Measurements from ENCODE around the gene RARRES2. TPM values are rescaled to one million over a fixed set of nuclear protein-coding genes. Genes with fewer than 3 reads are reported as not detected.
"Not testable (repeated sequence)": the region's sequence is repeated elsewhere in the genome, so short reads cannot be mapped to it uniquely, and the experiment has no call there.

The RARRES2 gene
- polyA plus RNA-seq, 2 of the 4 experiments (the other 2 are of a cell fraction) = not detected

- WGBS (ENCODE audit: missing lambda C conversion rate) = 84% methylated on average over 5 of the region's 5 CpGs
- POLR2A ChIA-PET = no interaction called here
- FAIRE-seq (no peak), ATAC-seq (no peak), DNase-seq (ENCODE audit: low read depth in 1 of 2, low spot score in 1 of 2) (no peak)
- no peak overlapping the region for H3K27ac ChIP-seq
- no peaks in the 10 kb centered on the region for H3K4me1 ChIP-seq
- H3K9me3 ChIP-seq = no peaks in the 10 kb centered on the region
- TF ChIP-seq BHLHE40 (IDR thresholded peaks at IDR 0.05; ENCODE audit: low read depth, low read length) = no peak
- no peak for TF ChIP-seq FOSL2 (IDR thresholded peaks at IDR 0.05)
- no peak for TF ChIP-seq FOSL2 (CRISPR knock-in tag; IDR thresholded peaks at IDR 0.05)
- no peak for TF ChIP-seq MAX (IDR thresholded peaks at IDR 0.05)
- no peak for TF ChIP-seq USF2 (IDR thresholded peaks at IDR 0.05)
- no peak for TF ChIP-seq BCL3 (IDR thresholded peaks at IDR 0.05)
- TF ChIP-seq ZSCAN20 (CRISPR knock-in tag; IDR thresholded peaks at IDR 0.05) = no peak
- TF ChIP-seq ZFP36 (IDR thresholded peaks at IDR 0.05; ENCODE audit: borderline replicate concordance, partially characterized antibody) = no peak
- TF ChIP-seq RCOR1 (IDR thresholded peaks at IDR 0.05; ENCODE audit: low read depth, low read length) = no peak
- no peak for TF ChIP-seq CBX8 (IDR thresholded peaks at IDR 0.05)
- no peak for TF ChIP-seq E2F6 (IDR thresholded peaks at IDR 0.05; ENCODE audit: borderline replicate concordance, low read depth)
- TF ChIP-seq JUNB (IDR thresholded peaks at IDR 0.05) = no peak
- TF ChIP-seq FOXS1 (CRISPR knock-in tag; IDR thresholded peaks at IDR 0.05) = no peak
- TF ChIP-seq NPAS2 (CRISPR knock-in tag; IDR thresholded peaks at IDR 0.05; ENCODE audit: borderline replicate concordance) = no peak
- no peak for TF ChIP-seq RAD21 (conservative IDR thresholded peaks at IDR 0.05 in 1 of 2, IDR thresholded peaks at IDR 0.05 in 1 of 2)
- TF ChIP-seq TFCP2L1 (CRISPR knock-in tag; IDR thresholded peaks at IDR 0.05) = no peak
- H3K4me2 ChIP-seq = no peak overlapping the region
- CTCF ChIA-PET = no interaction called here
- no peak overlapping the region for H3K4me3 ChIP-seq
Observed at GRCh38 chr7:150314639-150315239, 26.7 kb downstream of the RARRES2 start.

- ChIA-PET POLR2A (interaction anchor here (1.0 kb wide), 1 partner anchor 55 kb away, joined by 3 read pairs; the partner anchor contains the start of gene REPIN1), CTCF (no interaction called here)
- Histone ChIP-seq H3K4me3 (no peak overlapping the region), H3K9me3 (no peaks in the 10 kb centered on the region), H3K27ac (no peak overlapping the region), H3K4me1 (no peaks in the 10 kb centered on the region), H3K4me2 (no peak overlapping the region)
- FAIRE-seq (no peak), DNase-seq (ENCODE audit: low read depth in 1 of 2, low spot score in 1 of 2) (no peak), ATAC-seq (no peak; a peak in 1 of 6 replicates)
- 53% methylated on average over 6 of the region's 6 CpGs for WGBS (ENCODE audit: missing lambda C conversion rate)
- TF ChIP-seq FOSL2 (IDR thresholded peaks at IDR 0.05) (no peak), FOSL2 (CRISPR knock-in tag; IDR thresholded peaks at IDR 0.05) (no peak), KDM1A (IDR thresholded peaks at IDR 0.05; ENCODE audit: low read depth) (no peak)
Observed at GRCh38 chr7:150313870-150314269, 27.6 kb downstream of the RARRES2 start.

- CTCF ChIA-PET = no interaction called here
- no peak for TF ChIP-seq HMGXB4 (CRISPR knock-in tag; IDR thresholded peaks at IDR 0.05; ENCODE audit: borderline replicate concordance)
- POLR2A ChIA-PET = interaction anchor here (1.0 kb wide), 1 partner anchor 56 kb away, joined by 3 read pairs; the partner anchor contains the start of gene REPIN1
- DNase-seq (ENCODE audit: low read depth in 1 of 2, low spot score in 1 of 2) (no peak), ATAC-seq (no peak), FAIRE-seq (no peak)
- no peaks in the 10 kb centered on the region for H3K9me3 ChIP-seq
- WGBS (ENCODE audit: missing lambda C conversion rate) = 54% methylated on average over 3 of the region's 3 CpGs
- no peak overlapping the region for H3K4me3 ChIP-seq
- no peak overlapping the region for H3K4me2 ChIP-seq
- H3K27ac ChIP-seq = no peak overlapping the region
- no peaks in the 10 kb centered on the region for H3K4me1 ChIP-seq
Observed at GRCh38 chr7:150313367-150313809, 28.0 kb downstream of the RARRES2 start.

- H3K4me1 ChIP-seq; H3K27ac ChIP-seq; H3K4me2 ChIP-seq; H3K4me3 ChIP-seq; CTCF ChIA-PET; DNase-seq (ENCODE audit: low read depth in 1 of 2, low spot score in 1 of 2); ATAC-seq; FAIRE-seq; H3K9me3 ChIP-seq: not testable (repeated sequence)
- POLR2A ChIA-PET = interaction anchor here (1.0 kb wide), 1 partner anchor 56 kb away, joined by 3 read pairs; the partner anchor contains the start of gene REPIN1
- WGBS (ENCODE audit: missing lambda C conversion rate) = 53% methylated on average over 7 of the region's 7 CpGs
Observed at GRCh38 chr7:150312649-150313366, 28.6 kb downstream of the RARRES2 start.

Data from A549 (cell line).